SK-N-SH (cell line): ENCODE measurements around the gene OGDH.

ENCODE experiments used
- EP300 ChIP-seq, 2 experiments: IDR thresholded peaks; 2 replicates each; pipeline versions ENCODE4 v1.4.0 to v1.6.1; 2012; ENCODE audit warnings: borderline replicate concordance in 1 of 2, low read depth in 1 of 2, low read length in 1 of 2
- EZH2phosphoT487 ChIP-seq: fragments of 200-600 bp; sonication (generic); IDR thresholded peaks from 2 replicates; pipeline ENCODE4 v1.6.1; 2017; ENCODE audit warnings: low read depth, mixed run types, mild to moderate bottlenecking, antibody characterized with exemption, moderate library complexity, borderline replicate concordance
- GABPA ChIP-seq: IDR thresholded peaks from 2 replicates; pipeline ENCODE4 v1.4.0; 2012; ENCODE audit warnings: low read depth, mild to moderate bottlenecking
- NFIC ChIP-seq: IDR thresholded peaks from 2 replicates; pipeline ENCODE4 v1.4.0; 2012; ENCODE audit warnings: borderline replicate concordance
- NRF1 ChIP-seq: IDR thresholded peaks from 2 replicates; pipeline ENCODE4 v1.6.1; 2012; ENCODE audit warnings: low read depth, mild to moderate bottlenecking, low read length
- POLR2AphosphoS5 ChIP-seq: IDR thresholded peaks from 2 replicates; pipeline ENCODE4 v1.6.1; 2012; ENCODE audit warnings: low read depth, low read length
- RAD21 ChIP-seq: IDR thresholded peaks from 2 replicates; pipeline ENCODE4 v1.6.1; 2012; ENCODE audit warnings: mild to moderate bottlenecking, low read length
- RCOR1 ChIP-seq: fragments of 150-350 bp; IDR thresholded peaks from 2 replicates; pipeline ENCODE4 v1.6.1; 2017; ENCODE audit warnings: antibody characterized with exemption, low read length
- SMC3 ChIP-seq: IDR thresholded peaks from 2 replicates; pipeline ENCODE4 v1.6.1; 2012; ENCODE audit warnings: low read depth, low read length, improper control_type of control experiment
- TAF1 ChIP-seq: IDR thresholded peaks from 2 replicates; pipeline ENCODE4 v1.6.1; 2012; ENCODE audit warnings: low read depth, mild to moderate bottlenecking, low read length, moderate library complexity, borderline replicate concordance
- TF ChIP-seq, protein P1 (sequence below): fragments of 200-600 bp; sonication (generic); IDR thresholded peaks from 2 replicates; pipeline ENCODE4 v1.6.1; 2017; ENCODE audit warnings: antibody characterized with exemption, mild to moderate bottlenecking, moderate library complexity
- TF ChIP-seq, protein P2 (sequence below): fragments of 150-350 bp; IDR thresholded peaks from 2 replicates; pipeline ENCODE4 v1.6.1; 2017; ENCODE audit warnings: antibody characterized with exemption, low read length, low read depth, borderline replicate concordance
- TF ChIP-seq, protein P3 (sequence below): IDR thresholded peaks from 2 replicates; pipeline ENCODE4 v1.6.1; 2012; ENCODE audit warnings: mild to moderate bottlenecking, low read depth, low read length, moderate library complexity

DNA sequence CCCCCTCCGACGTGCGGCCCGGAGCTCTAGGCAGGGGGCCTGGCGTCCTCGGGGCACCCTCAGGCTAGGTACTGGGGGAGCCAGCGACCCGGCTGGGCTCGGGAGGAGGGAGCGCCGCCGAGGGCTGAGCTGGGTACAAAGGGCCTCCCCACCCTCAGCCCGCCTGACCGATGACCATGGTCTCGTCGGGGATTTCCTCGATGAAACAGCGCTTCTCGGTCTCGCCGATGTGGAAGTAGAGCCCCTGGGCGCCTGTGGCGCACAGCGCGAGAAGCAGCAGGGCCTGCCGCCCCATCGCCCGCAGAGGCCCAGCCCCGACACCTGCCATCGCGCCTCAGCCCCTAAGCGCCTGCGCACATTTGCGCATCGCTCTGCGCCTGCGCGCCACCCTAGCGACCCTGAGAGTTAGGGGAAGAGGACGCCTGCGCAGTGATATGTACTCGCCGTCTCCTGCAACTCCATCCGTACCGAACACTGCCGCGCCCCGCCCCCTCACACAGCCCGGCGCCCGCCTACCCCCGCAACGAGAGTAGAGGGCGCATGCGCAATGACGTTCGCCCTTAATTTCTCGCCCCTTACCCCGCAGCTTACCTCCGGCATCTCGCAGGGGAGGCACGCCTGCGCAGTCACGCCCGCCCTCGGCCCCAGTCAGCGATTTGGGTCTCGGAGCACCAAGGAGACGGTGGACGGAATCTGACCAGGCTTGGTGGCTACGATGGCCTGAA, 24.4 kb upstream of the OGDH start, which contains the start of gene TMED4:
- TF ChIP-seq POLR2AphosphoS5 (peak; percentile 95), GABPA (no peak), TAF1 (peak; percentile 84), RAD21 (no peak), EP300 (IDR thresholded peaks at IDR 0.05; ENCODE audit: borderline replicate concordance in 1 of 2, low read depth in 1 of 2, low read length in 1 of 2) (no peak), SMC3 (no peak), NFIC (no peak), RCOR1 (peak; percentile 30; the same call in 1 of the 2 replicates), EZH2phosphoT487 (no peak), NRF1 (peak; percentile 96)
- TF ChIP-seq, protein P1, sequence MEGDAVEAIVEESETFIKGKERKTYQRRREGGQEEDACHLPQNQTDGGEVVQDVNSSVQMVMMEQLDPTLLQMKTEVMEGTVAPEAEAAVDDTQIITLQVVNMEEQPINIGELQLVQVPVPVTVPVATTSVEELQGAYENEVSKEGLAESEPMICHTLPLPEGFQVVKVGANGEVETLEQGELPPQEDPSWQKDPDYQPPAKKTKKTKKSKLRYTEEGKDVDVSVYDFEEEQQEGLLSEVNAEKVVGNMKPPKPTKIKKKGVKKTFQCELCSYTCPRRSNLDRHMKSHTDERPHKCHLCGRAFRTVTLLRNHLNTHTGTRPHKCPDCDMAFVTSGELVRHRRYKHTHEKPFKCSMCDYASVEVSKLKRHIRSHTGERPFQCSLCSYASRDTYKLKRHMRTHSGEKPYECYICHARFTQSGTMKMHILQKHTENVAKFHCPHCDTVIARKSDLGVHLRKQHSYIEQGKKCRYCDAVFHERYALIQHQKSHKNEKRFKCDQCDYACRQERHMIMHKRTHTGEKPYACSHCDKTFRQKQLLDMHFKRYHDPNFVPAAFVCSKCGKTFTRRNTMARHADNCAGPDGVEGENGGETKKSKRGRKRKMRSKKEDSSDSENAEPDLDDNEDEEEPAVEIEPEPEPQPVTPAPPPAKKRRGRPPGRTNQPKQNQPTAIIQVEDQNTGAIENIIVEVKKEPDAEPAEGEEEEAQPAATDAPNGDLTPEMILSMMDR, result no peak
- TF ChIP-seq, protein P2, sequence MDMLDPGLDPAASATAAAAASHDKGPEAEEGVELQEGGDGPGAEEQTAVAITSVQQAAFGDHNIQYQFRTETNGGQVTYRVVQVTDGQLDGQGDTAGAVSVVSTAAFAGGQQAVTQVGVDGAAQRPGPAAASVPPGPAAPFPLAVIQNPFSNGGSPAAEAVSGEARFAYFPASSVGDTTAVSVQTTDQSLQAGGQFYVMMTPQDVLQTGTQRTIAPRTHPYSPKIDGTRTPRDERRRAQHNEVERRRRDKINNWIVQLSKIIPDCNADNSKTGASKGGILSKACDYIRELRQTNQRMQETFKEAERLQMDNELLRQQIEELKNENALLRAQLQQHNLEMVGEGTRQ, result no peak
- TF ChIP-seq, protein P3, sequence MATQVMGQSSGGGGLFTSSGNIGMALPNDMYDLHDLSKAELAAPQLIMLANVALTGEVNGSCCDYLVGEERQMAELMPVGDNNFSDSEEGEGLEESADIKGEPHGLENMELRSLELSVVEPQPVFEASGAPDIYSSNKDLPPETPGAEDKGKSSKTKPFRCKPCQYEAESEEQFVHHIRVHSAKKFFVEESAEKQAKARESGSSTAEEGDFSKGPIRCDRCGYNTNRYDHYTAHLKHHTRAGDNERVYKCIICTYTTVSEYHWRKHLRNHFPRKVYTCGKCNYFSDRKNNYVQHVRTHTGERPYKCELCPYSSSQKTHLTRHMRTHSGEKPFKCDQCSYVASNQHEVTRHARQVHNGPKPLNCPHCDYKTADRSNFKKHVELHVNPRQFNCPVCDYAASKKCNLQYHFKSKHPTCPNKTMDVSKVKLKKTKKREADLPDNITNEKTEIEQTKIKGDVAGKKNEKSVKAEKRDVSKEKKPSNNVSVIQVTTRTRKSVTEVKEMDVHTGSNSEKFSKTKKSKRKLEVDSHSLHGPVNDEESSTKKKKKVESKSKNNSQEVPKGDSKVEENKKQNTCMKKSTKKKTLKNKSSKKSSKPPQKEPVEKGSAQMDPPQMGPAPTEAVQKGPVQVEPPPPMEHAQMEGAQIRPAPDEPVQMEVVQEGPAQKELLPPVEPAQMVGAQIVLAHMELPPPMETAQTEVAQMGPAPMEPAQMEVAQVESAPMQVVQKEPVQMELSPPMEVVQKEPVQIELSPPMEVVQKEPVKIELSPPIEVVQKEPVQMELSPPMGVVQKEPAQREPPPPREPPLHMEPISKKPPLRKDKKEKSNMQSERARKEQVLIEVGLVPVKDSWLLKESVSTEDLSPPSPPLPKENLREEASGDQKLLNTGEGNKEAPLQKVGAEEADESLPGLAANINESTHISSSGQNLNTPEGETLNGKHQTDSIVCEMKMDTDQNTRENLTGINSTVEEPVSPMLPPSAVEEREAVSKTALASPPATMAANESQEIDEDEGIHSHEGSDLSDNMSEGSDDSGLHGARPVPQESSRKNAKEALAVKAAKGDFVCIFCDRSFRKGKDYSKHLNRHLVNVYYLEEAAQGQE, result 0 out of 2 replicates have a peak, but pooled peaks have one; percentile 33
